ENCODE data around the gene C1RL.
"Not testable (repeated sequence)": the region's sequence is repeated elsewhere in the genome, so short reads cannot be mapped to it uniquely, and the experiment has no call there.

C1RL gene

GRCh38 chr12:7060353-7060954 lies 48.6 kb downstream of the C1RL start, which contains the start of gene C1S:
TSS of gene C1S (plus strand) at chr12:7060718. CDS start at chr12:7061913, 1,195 bp downstream.
- DNase-seq (ENCODE audit: low read depth), result no peak

- DNase-seq (ENCODE audit: low read depth), result no peak
Observed at GRCh38 chr12:7059780-7060179, 49.2 kb downstream of the C1RL start.

- DNase-seq (ENCODE audit: low read depth), result no peak
Observed at GRCh38 chr12:7058850-7059395, 50.1 kb downstream of the C1RL start.

GRCh38 chr12:7058163-7058845 lies 50.7 kb downstream of the C1RL start:
- no peak for DNase-seq (ENCODE audit: low read depth)

- not testable (repeated sequence) for DNase-seq (ENCODE audit: low read depth)
Observed at GRCh38 chr12:7055736-7056135, 53.3 kb downstream of the C1RL start.

GRCh38 chr12:7054925-7055324 lies 54.1 kb downstream of the C1RL start:
- no peak for DNase-seq (ENCODE audit: low read depth)

GRCh38 chr12:7049973-7050372 lies 59.0 kb downstream of the C1RL start:
- DNase-seq (ENCODE audit: low read depth), result not testable (repeated sequence)

GRCh38 chr12:7049445-7049951 lies 59.5 kb downstream of the C1RL start:
- DNase-seq (ENCODE audit: low read depth), result not testable (repeated sequence)

- no peak for DNase-seq (ENCODE audit: low read depth)
Observed at GRCh38 chr12:7047306-7047705, 61.7 kb downstream of the C1RL start.

- no peak for DNase-seq (ENCODE audit: low read depth)
Observed at GRCh38 chr12:7046383-7047105, 62.5 kb downstream of the C1RL start.

GRCh38 chr12:7045913-7046312 lies 63.1 kb downstream of the C1RL start:
- DNase-seq (ENCODE audit: low read depth), result no peak
